Brain pericyte (primary cell): ENCODE results near the gene MTHFSD.
"Not testable (repeated sequence)": the region's sequence is repeated elsewhere in the genome, so short reads cannot be mapped to it uniquely, and the experiment has no call there.

Source experiments
- DNase-seq: peaks from one replicate; pipeline ENCODE4 v3.0.0-alpha.2; 2012; ENCODE audit warnings: low read depth, low spot score

MTHFSD gene, protein sequence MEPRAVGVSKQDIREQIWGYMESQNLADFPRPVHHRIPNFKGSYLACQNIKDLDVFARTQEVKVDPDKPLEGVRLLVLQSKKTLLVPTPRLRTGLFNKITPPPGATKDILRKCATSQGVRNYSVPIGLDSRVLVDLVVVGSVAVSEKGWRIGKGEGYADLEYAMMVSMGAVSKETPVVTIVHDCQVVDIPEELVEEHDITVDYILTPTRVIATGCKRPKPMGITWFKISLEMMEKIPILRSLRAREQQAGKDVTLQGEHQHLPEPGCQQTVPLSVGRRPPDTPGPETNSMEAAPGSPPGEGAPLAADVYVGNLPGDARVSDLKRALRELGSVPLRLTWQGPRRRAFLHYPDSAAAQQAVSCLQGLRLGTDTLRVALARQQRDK

DNA sequence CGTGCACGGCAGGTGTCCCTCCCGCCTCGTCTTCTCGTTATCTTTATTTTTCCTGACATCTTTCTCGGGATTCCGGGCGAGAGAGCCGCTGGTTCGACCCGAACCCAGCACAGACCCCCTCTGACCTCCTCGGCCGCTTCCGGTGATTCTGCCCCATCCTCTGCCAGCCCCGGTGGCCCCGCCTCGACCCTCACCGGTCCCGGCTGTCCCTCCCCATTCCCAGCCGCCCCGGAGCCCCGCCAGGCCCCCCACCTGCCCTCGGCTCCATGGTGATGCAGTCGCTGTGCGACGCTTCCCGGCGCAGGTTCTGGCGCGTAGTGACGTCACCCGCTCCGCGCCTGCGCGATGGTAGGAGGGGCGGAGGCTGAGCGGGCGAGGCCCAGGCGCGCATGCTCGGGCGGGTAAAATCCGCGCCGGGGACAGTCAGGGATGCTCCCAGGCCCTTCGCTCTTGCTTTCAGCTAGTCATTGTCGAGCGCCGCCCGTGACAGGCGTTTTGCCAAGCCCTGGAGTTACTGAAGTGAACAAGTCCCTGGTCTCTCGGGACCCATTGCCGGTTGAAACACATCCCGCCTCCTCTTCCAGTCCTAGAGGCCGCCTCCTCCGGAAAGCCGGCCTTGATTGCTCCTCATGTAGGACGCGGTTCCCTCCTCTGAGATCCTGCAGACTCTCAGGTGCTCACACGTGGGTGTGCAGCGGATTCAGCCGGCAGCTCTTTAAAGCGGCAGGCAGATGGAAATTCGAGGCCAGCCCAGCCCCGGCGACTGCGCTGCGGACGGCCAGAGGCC, at the start of gene MTHFSD:
MTHFSD (minus strand) TSS at position 319 of the 787 bp plus-strand sequence; CDS start at position 268, 51 bp downstream.
- no peak for DNase-seq

DNA sequence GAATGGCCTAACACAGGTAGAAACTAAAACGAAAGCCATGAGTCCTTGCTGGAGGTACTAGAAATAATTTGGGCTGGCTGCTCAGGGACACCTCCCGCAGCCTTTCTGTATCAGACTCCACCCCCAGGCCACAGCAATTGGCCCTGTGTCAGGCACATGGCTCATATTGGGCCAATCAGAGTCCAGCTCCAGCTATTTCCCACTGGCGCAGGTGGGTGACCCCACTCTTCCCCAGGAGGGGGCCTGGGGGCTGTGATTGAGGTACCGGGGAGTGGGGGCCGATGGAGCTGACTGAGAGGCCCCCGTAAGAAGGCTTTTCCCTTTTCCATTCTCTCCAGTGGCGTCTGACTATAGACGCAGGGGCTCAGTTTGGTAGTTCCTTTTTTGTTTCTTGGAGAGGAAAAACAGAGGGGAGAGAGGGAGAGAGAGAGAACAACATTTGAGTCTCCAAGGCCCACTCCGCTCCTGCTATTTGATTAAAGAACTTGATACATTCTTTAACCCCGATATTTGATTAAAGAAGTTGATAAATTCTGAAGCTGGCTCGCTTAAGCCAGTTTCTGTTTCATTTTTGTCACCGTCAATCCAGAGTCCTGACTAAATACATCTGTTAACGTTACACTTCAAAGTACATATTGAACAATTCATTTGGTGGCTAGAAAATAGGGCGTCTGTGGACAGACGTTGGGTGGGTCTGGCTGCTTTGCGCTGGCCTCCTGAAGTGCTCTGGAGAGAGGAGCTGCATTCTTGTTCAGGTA, 49.6 kb upstream of the MTHFSD start:
- no peak for DNase-seq

DNA sequence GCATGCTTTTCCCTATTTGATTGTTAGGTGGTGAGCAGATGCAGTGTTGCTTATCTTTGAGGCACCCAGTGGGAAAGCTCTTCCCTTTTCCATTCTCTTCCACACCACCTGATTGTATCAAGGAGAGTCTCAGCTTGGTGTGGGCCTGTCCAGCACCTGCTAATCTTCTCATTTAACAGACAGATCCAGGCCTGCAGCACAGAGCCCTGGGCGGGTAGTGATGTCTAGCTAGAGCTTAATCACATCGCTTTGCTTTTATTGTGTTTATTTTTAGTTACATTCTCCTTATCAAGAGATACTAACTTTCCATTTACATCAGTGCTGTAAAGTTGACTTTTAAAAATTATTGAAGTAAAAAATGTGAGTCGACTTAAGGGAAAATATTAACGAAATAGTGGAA, 47.5 kb upstream of the MTHFSD start:
- no peak for DNase-seq

DNA sequence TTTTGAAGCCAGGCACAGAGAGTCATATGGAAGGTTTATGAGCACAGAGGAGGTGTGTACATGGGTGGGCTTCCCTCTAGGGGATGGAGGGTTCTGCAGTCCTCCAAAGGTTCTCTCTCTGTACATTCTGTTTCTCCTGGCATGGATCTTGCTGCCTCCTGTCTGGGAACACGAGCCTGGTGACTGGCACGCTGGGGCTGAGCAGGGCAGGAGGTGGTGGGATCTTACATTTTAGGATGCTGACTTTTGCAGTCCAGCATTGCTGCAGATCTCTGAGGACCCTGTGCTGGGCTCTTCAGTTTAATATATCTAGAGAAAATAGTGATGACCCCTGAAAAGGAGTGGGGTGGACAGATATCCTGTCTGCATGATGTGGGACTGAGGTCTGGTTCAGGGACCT, 46.3 kb upstream of the MTHFSD start:
- DNase-seq: no peak

DNA sequence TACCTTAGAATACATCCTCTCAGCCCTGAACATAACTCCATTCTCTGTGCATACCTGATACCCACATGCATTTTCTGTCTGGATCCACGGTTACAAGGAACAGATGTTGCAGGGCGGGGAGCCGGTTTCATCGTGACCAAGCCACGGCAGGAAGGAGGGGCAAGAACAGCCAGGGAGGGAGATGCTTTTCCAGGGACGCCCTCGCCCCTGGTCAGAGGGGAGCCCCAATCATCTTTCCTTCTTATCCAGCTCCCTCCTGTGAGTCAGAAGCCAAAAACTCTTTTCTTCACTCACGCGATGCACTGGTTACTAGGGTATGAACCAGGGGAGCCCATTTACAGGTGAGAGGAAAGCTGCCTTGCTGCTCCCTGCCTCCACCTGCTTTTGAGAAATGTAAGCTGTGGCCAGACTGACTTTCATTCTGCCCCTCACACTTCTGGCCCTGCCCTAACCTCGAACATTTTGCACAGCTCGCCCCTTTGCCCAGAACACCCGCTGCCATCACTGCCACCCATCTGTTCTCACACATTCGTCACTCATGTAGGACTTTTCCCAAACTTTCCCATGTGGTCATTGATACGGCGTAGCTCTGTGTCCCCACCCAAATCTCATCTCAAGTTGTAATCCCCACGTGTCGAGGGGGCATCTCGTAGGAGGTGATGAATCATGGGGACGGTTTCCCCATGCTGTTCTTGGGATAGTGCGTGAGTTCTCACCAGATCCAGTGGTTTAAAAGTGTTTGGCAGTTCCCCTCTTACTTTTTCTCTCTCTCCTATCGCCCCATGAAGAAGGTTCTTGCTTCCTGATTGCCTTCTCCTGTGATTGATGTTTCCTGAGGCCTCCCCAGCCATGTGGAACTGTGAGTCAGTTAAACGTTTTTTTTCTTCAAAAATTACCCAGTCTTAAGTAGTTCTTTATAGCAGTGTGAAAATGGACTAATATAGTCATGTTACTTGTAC, 43.9 kb upstream of the MTHFSD start:
- DNase-seq: no peak

DNA sequence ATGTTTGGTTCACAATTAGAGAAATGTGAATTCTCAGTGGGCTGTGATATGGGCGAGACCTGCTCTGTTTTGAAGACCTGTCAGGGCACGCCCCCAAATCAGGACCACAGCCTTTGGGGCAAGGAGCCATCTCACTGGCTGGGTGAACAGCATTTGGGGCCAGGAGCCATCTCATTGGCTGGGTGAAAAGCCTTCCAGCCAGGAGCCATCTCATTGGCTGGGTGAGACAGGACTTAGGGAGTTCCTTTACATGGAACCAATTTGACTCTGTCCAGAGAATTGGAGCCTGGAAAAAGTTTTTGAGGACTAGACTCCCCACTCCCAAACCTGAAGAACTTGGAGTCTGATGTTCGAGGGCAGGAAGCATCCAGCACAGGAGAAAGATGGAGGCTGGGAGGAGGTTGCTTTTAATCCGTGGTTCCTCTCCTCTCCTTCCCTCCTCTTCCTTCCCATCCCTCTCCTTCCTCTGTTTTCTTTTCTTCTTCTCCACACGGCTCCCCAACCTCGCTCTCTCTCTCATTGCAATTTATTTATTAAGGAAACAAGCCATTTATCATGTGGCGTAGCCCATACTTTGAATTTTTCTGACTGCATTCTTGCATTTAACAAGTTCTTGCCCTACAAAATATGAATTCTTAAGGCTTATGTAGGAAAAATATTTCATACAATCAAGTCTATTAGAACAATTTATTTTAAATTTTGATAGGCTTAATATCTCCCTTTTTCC, 43.0 kb upstream of the MTHFSD start:
- no peak for DNase-seq

DNA sequence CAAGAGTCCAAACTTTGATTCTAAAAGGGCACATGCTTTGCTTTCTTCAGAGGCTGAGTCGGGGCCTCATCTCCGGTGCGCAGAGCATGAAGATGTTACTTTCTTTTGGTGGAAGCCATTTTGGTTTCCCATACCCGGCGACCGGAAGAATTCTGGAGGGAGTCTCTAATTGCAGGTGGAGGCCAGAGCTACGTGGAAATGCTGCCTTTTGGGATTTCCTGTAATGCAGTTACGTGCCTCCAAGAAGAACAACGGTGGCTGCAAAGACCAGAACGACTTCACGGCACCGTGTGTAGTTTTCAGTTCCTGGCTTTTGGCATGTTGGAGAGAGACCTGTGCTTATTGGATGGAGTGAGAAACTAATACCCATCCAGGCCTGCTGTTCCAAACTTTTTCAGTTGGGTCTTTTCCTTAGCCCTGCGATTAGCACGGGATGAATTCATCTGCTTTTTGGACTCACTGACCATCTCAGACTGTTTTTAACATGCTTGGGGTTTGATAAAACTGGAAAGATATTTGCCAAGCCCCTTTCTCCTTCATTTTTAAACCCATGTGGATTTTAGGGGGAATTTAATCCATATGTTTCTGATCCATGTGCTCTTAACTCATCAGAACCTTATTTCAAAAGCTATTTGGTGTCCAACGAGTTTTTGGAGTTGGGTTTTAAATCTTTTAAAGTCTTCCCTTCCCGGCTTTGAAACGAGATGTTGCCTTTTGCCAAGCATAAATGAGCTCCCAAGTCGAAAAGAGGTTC, 42.3 kb upstream of the MTHFSD start:
- no peak for DNase-seq

DNA sequence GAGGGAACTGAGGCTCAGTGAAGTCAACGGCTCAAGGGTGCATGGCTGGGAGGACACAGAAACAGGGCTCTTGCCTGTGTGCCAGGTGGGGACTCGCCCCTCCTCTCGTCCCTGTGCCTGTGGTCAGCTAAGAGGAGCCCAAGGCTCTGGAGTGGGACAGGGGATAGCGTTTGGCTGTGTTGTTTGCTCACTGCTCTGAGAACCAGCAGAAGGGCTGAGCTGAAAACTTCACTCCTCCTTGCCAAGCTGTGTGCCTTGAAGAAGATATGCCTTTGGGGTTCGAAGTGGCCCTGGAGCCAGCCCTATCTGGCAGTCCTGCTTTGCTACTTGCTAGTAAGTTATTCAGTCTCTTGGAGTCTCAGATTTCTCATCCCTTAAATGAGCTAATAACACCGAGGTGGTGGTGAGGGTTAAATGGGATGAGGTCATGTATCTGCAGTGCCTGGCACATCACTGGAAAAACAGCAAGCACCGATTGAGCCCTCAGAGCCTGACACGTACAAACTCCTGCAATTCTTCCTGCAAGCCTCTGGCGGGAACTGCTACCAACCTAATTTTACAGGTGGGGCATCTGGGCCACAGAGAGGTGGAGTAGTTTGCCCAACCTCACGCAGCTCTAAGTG, 41.1 kb upstream of the MTHFSD start:
- DNase-seq: no peak

DNA sequence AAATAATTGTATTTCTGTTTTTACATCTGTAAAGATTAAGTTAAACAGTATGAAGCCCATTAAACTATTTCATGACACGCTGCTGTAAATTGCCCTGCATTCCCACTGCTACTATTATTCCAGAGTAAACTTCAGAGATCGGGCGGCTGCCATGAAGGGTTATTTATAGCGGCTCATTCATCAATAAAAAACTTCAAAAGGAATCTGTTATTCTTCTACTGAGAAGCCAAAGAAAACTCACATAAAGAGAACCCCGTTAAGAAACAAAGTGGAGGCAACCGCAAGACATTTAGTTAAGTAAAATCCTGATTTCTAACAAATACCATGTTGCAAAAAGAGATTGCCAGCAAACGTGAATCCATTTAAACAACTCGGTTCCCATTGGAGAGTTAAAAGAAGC, 39.7 kb upstream of the MTHFSD start:
- no peak for DNase-seq

DNA sequence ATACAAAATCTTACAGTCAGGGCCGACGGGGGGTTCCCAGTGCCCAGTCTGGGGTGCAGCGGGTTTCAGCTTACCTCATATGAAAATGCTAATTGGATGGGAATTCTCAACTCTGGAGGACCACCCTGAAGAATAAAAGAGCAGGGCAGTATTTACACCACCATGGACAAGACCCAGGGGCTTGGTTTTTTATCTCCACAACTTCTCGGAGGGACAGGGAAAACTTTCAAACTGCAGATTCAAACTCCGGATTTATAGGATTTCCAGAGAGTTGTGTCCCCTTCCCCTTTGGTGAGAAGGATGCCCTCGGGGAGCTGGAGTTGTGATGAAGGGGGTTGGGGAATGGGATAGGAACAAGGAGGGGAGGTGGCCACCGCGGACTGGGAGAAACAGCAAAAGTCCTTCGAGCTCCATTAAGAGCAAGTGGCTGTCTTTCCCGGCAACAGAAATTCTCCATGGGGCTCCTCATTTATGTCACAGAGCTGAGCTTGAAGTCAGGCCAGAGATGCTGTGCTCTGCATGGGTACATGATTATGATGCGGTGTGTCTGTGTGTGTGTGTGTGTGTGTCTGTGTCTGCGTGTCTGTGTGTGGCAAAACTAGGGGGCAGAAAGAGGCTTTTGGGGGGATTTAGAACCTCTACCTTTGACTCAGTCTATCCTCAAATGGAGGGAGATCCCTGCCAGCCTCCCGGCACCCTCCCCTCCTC, 39.0 kb upstream of the MTHFSD start:
- no peak for DNase-seq

DNA sequence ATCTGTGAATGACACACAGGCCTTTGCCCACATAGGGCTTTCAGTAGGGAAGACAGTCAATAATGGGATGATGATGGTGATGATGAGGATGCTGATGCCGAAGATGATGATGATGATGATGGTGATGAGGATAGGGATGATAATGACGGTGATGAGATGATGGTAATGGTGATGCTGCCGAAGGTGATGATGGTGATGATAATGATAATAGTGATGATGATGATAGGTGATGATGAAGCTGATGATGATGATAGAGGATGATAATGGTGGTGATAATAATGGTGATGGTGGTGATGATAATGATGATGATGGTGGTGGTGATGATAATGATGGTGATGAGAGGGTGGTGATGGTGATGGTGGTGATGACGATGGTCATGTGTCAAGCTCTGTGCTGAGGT, 36.2 kb upstream of the MTHFSD start:
- DNase-seq: no peak

DNA sequence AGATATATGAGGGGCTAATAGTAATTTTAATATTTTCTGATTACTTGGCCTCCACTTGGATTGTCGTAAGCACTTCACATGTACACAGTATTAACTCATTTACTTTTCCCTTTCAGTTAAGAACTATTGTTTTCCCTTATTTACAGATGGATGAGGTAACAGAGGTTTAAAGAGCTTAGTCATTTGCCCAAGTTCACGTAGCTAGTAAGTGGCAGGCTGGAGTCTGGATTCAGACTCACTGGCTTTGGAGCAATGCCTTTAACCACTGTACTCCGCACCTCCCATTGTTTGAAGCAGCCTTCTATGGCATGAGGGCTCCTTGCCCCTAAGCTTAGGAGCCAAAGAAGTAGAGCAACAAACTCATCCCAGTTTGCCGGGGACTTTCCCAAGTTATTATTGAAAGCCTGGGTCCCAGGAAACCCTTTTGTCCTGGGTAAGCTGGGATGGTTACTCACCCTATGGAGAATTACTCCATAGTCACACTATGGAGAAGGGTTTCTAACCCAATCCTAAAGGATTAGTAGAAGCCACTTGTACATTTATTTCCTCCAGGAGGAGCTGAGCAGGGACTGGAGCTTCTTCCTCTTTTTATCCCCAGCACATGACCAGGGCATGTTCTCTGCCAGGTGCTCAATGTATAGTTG, 35.6 kb upstream of the MTHFSD start:
- no peak for DNase-seq

DNA sequence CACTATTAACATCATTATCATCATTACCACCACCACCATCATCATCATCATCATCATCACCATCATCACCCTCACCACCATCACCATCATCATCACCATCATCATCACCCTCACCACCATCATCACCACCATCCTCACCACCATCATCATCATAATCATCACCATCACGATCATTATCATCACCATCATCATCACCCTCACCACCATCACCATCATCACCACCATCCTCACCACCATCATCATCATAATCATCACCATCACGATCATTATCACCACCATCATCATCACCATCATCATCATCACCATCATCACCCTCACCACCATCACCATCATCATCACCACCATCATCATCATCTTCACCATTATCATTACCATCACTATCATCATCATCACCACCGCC, 32.9 kb upstream of the MTHFSD start:
- DNase-seq: not testable (repeated sequence)

DNA sequence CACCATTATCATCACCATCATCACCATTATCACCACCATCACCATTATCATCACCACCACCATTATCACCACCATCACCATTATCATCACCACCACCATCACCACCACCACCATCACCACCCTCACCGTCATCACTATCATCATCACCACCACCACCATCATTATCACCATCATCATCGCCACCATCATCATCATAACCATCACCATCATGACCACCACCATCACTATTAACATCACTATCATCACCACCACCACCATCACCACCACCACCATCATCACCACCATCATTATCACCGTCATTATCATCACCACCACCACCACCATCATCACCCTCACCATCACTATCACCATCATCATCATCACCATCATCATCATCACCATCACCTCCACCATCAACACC, 32.5 kb upstream of the MTHFSD start:
- DNase-seq: no peak

DNA sequence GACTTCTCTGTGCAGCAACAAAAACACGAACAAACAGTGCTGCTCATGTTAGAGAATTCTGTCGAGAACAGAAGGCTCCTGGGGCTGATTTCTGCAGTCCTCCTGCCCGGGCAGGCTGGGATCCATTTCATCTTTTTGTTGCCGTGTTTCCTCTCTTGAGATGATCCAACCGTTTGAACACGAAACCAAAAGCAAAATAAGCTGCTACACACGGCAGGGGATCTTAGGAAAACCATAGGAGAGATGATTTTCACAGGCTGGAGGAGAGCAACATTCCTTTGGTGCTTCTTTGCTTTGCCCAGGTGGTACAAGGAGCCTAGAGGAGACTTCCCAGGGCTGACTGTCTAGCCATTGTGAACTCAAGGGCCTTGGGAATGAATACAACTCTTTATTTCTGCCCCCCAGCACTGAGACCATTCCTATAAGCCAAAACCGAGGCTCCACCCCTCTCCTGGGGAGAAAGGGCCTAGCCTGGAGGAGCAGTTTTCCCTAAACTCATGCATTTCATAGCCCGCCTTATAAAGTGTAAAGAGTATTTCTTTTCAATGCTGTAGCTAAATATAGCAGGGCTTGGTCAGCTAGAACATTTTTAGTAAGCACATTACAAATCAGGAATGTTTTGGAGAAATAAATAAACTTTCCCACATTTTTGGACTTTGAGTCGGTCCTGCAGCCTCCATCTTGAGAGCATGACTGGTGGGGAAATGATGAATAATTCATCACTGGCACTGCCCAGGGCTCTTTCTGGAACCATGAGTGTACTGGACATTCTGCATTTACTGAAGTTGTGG, 31.0 kb upstream of the MTHFSD start:
- peak; percentile 85 for DNase-seq

DNA sequence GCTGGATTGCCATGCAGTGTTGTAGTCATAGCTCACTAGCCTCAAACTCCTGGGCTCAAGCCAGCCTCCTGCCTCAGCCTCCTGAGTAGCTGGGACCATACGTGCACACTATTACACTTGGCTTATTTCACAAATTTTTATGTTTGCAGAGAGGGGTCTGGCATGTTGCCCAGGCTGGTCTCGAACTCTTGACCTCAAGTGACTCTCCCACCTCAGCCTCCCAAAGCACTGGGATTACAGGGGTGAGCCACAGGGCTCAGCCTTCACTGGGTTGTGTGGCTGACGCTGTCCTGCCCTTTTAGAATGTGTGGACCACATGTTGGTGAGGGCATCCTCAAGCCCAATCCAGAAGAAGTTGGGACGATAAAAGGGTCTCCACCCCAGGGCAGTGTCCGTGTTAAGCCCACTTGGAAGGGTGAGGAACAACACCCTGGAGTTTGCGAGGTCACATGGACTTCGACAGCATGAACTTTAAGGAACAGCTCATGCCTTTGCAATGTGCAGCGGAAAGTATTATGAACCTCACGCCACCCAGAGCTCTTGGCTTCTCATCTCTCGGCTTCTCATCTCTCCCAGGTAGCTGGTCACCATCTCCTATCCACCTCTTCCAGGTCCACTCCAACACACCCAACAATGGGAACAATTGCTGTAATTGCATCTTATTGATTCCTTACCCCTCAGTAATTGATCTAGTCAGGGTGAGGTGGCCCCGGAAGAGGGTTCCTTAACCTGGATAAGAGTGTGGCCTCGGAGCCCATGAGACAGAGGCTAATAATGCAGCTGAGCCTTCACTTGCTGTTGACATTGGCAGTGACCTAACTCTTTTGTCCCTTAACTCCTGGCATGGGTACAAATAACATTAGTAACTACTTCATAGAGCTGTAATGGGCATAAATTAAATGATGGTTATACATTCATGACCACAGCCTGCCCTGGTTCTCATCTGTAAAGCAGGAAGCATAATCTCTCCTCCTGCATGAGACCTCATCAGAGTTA, 30.0 kb upstream of the MTHFSD start:
- DNase-seq: no peak
